T-helper 1 cell treated with Interleukin-12 subunit alpha and Interleukin-12 subunit beta and Interleukin-4 antibody, amounts not matched to agents 30 μg/mL and 1 μg/mL, for 36 hours (primary cell): ENCODE results near the gene CFAP97D2.
"Not testable (repeated sequence)": the region's sequence is repeated elsewhere in the genome, so short reads cannot be mapped to it uniquely, and the experiment has no call there.

Source experiments
- H3K27ac Mint-ChIP-seq: one replicate; pipeline ENCODE4 v1.8.0; 2021; ENCODE audit warnings: mild to moderate bottlenecking, mixed read lengths
- H3K27me3 Mint-ChIP-seq: one replicate; pipeline ENCODE4 v1.8.0; 2021; ENCODE audit warnings: low read depth, mixed read lengths
- H3K36me3 Mint-ChIP-seq: one replicate; pipeline ENCODE4 v1.8.0; 2021; ENCODE audit warnings: low read depth, mixed read lengths
- H3K4me1 Mint-ChIP-seq: one replicate; pipeline ENCODE4 v1.8.0; 2021; ENCODE audit warnings: low read depth, mixed read lengths
- H3K4me3 Mint-ChIP-seq: one replicate; pipeline ENCODE4 v1.8.0; 2021; ENCODE audit warnings: mild to moderate bottlenecking, moderate library complexity, mixed read lengths
- H3K9me3 Mint-ChIP-seq: one replicate; pipeline ENCODE4 v1.8.0; 2021; ENCODE audit warnings: mixed read lengths

CFAP97D2 gene

DNA sequence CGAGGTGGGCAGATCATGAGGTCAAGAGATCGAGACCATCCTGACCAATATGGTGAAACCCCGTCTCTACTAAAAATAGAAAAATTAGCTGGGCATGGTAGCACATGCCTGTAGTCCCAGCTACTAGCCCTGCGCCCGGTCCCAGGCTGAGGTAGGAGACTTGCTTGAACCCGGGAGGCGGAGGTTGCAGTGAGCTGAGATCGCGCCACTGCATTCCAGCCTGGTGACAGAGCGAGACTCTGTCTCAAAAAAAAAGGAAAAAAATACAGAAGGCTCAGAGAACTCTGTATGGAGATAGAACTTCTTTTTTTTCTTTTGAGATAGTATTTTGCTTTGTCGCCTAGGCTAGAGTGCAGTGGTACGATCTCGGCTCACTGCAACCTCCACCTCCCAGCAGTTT lies 85.3 kb downstream of the CFAP97D2 start:
- H3K4me3 Mint-ChIP-seq, H3K27me3 Mint-ChIP-seq, H3K27ac Mint-ChIP-seq, H3K9me3 Mint-ChIP-seq: not testable (repeated sequence)
- peaks cover 70% of the 10 kb centered on the region for H3K36me3 Mint-ChIP-seq
- peaks cover 36% of the 10 kb centered on the region for H3K4me1 Mint-ChIP-seq

GRCh38 chr13:114264886-114265611 lies 86.0 kb downstream of the CFAP97D2 start:
- Mint-ChIP-seq H3K27ac (no peak overlapping the region), H3K4me1 (peaks cover 36% of the 10 kb centered on the region), H3K36me3 (peaks cover 67% of the 10 kb centered on the region), H3K4me3 (no peak overlapping the region), H3K9me3 (no peaks in the 10 kb centered on the region), H3K27me3 (no peaks in the 10 kb centered on the region)

GRCh38 chr13:114266241-114266640 lies 87.2 kb downstream of the CFAP97D2 start:
- no peaks in the 10 kb centered on the region for H3K27me3 Mint-ChIP-seq
- H3K4me3 Mint-ChIP-seq, result no peak overlapping the region
- peaks cover 29% of the 10 kb centered on the region for H3K4me1 Mint-ChIP-seq
- H3K9me3 Mint-ChIP-seq, result no peaks in the 10 kb centered on the region
- H3K27ac Mint-ChIP-seq, result no peak overlapping the region
- peaks cover 62% of the 10 kb centered on the region for H3K36me3 Mint-ChIP-seq

DNA sequence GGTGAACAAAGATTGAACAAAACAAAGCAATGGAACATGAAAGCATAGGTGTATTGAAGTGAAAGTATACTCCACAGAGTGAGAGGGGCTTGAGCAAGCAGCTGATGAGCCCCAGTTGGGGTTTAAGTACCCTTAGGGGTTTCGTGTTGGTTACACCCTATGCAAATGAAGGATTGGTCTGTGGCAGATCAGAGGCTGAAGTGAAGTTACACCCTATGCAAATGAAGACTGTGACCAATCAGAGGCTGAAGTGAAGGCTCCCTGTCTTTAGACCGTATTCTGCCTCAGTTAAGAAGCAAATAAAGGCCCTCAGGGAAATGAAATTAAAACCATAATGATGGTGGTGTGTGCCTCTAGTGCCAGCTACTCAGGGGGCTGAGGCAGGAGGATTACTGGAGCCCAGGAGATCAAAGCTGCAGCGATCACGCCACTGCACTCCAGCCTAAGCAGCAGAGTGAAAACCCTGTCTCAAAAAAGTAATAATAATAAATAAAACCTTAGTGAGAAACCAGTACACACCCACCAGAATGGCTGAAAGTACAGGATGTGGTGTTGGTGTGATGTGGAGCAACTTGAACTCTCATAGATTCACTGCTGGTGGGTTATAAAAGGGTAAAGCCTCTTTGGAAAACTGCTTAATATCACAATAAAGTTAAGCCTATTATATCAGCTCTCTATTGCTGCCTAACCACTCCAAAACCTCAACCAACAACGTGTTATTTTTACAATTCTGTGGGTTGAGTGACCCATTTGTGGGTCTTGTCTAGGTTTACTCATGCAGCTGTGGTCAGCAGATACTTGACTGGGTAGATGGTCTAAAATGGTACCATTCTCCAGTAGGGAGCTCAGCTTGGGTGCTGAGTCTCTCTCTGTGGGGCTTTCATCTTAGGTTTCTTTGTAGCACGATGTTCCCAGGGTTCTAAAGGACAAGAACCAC lies 89.6 kb downstream of the CFAP97D2 start:
- peaks cover 59% of the 10 kb centered on the region for H3K36me3 Mint-ChIP-seq
- no peaks in the 10 kb centered on the region for H3K9me3 Mint-ChIP-seq
- peak overlapping the region; percentile 20 for H3K27ac Mint-ChIP-seq
- no peaks in the 10 kb centered on the region for H3K27me3 Mint-ChIP-seq
- no peak overlapping the region for H3K4me3 Mint-ChIP-seq
- H3K4me1 Mint-ChIP-seq, result peaks cover 17% of the 10 kb centered on the region

DNA sequence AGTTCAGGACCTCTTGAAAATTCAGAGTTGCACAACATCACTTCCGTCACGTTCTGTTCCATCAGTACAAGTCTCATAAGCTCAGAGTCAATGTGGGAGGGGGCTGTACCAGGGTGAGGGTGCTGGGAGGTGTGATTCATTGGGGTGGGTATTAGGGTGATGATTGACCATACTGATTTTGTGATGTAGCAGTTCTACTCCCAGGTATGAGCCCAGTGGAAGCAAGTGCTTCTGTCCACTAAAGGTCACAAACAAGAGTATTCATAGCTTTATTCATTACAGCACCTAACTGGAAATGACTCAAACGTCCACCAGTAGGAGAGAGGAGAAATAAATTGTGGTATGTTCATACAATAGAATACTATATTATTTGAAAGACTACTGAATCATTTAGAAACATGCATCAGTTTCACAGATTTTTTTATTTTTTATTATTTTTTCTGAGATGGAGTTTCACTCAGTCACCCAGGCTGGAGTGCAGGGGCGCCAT lies 90.3 kb downstream of the CFAP97D2 start:
- peaks cover 58% of the 10 kb centered on the region for H3K36me3 Mint-ChIP-seq
- H3K27ac Mint-ChIP-seq, result no peak overlapping the region
- peaks cover 17% of the 10 kb centered on the region for H3K4me1 Mint-ChIP-seq
- no peaks in the 10 kb centered on the region for H3K27me3 Mint-ChIP-seq
- no peaks in the 10 kb centered on the region for H3K9me3 Mint-ChIP-seq
- no peak overlapping the region for H3K4me3 Mint-ChIP-seq
